Left ventricle myocardium superior (tissue), 1 donor: ENCODE measurements around the gene PSMA7. TPM values are rescaled to one million over a fixed set of nuclear protein-coding genes. Genes with fewer than 3 reads are reported as not detected.
"Not testable (repeated sequence)": the region's sequence is repeated elsewhere in the genome, so short reads cannot be mapped to it uniquely, and the experiment has no call there.

Experiments
- ATAC-seq: fragments of 200-7000 bp; cut with Tn5 transposase; one replicate; pipeline ENCODE4 v1.9.1; 2020; ENCODE audit warnings: mild to moderate bottlenecking, moderate library complexity
- DNase-seq: peaks from one replicate; pipeline ENCODE4 v3.0.0-alpha.2; 2020
- intact Hi-C: fragments of 100-400 bp; cut with micrococcal nuclease; formaldehyde crosslinking; loops from one replicate; pipeline ENCODE4 v1.11.0; 2022
- total RNA-seq: library from RNA; stranded (reverse); fragmentation: NEBNext Ultra II Directional; extraction: Animal tissue kit (Norgen Biotek cat#: 25700); gene quantifications from one replicate; pipeline ENCODE4 v1.2.1, GENCODE V29; 2021
- donor health status: DM: no; HTN: yes; CAD: no; lungs with severe emphysema.

PSMA7 gene
- total RNA-seq, 1 donor from 2014 or later: 240 TPM

GRCh38 chr20:62157387-62158087 is 14.3 kb upstream of the PSMA7 start:
- ATAC-seq (no peak), DNase-seq (no peak)
- intact Hi-C loops: no loop called here

DNA sequence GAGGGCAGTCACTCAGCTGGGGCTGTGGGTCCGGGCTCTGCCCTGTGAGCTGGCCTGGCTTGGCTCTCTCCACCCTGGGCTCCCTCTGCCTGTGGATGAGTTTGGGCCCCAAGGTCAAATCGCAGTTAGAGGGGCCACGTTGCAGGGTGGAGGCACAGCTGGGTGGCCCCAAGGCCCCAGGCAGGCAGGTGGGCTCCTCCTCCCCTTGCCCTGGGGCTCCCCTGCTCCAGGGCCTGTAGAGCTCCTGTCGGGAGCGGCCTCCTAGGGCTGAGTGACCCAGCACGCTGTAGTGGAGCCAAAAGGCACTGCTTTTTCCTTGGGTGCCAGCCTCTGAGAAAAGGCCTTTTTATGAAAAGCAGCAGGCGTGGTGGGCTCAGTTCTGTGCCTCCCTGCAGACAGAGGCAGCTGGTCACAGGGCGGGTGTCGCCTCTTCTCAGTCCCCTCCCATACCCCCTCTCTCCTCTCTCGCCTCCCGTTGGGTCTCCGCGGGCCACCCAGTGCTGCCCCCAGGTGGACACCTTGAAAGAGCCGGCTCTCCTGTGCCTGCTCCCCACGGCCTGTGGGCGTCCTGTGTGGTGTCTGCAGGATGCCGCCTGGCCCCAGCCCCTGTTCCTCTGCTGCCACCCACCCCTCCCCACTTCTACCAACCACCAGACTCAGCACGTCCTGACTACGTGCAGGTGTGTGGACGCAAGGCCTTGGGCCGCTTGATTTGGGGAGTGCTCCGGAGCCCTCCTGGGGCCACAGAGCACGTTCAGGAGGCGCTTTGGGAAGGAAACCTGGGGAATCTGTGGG is 13.6 kb upstream of the PSMA7 start:
- intact Hi-C loops: no loop called here
- DNase-seq (peak; percentile 76), ATAC-seq (peak; percentile 89)

GRCh38 chr20:62156254-62156556 is 13.0 kb upstream of the PSMA7 start:
- DNase-seq (no peak), ATAC-seq (no peak)
- intact Hi-C loops: no loop called here

GRCh38 chr20:62155428-62156253 is 12.4 kb upstream of the PSMA7 start:
- intact Hi-C loops: no loop called here
- no peak for ATAC-seq
- DNase-seq: no peak

GRCh38 chr20:62151835-62152364 is 8.7 kb upstream of the PSMA7 start:
- no peak for DNase-seq
- intact Hi-C loops: no loop called here
- ATAC-seq: no peak

- ATAC-seq (no peak), DNase-seq (no peak)
- intact Hi-C loops: no loop called here
Measured at GRCh38 chr20:62151225-62151624, 8.0 kb upstream of the PSMA7 start.

DNA sequence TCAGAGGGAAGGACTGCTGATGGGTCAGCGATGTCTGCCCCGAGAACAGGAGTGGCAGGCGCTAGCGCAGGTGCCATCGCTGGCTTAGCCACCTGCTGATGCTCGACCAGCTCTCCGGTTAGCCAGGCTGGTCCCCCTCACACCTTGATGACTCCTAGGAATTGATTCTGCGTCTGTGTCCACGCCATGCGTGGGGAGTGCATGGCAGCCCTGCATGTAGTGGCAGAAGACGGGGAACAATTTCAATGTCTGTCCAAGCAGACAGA is 7.0 kb upstream of the PSMA7 start:
- ATAC-seq (no peak), DNase-seq (no peak)
- intact Hi-C loops: no loop called here

DNA sequence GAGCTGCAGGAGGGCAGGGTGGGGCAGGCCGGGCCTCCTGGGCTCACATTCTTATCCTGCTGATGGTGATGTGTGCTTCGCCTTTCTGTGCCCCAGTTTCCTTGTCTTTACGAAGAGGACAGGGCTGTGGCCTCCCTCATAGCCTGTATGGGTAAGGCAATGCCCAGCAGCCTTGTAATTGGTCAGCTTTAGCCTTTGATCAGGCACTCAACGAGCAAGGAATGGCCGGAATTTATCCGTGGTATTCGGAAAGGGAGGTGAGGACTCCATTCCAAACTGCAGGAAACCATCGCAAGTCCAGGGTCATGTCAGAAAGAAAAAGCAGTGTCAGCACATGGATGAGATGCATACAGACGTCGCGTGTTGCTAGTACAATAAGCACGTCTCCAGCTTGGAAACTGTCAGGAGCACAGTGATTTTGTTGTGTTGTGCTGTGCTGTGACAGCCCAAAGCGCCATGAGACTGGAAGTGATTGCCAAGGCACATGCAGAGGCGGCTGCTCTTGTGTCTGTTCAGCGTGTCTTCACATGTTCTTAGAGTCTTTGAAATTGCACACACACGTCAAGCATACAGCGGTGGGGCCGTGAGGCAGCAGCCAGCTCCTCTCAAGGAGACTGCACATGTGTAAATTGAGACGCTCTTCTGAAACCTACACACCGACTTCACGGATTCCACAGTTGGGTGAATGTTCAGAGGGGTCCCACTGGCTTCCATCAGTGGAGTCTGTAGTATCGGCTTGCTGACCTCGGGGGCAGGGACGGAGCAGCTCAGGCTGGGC is 6.5 kb upstream of the PSMA7 start:
- ATAC-seq: no peak
- intact Hi-C loops: loop anchor here (10.0 kb wide), 1 partner anchor 135 kb away; no protein-coding TSS in a partner anchor

GRCh38 chr20:62148908-62149314 is 5.7 kb upstream of the PSMA7 start:
- DNase-seq (no peak), ATAC-seq (no peak)
- intact Hi-C loops: loop anchor here (10.0 kb wide), 1 partner anchor 134 kb away; no protein-coding TSS in a partner anchor

More for the DNA sequence above, 6.5 kb upstream of the PSMA7 start:
- DNase-seq: no peak

DNA sequence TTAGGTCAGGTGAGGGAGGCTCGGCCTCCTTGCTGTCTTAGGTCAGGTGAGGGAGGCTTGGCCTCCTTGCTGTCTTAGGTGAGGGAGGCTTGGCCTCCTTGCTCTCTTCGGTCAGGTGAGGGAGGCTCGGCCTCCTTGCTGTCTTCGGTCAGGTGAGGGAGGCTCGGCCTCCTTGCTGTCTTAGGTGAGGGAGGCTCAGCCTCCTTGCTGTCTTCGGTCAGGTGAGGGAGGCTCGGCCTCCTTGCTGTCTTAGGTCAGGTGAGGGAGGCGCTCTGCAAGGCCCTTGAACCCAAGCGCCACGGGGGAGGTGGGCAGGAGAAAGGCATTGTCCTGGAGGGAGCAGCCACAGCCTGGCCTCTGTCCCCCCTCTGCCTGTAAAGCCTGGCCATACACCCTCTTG is 5.2 kb upstream of the PSMA7 start:
- not testable (repeated sequence) for DNase-seq, ATAC-seq
- intact Hi-C loops: loop anchor here (10.0 kb wide), 1 partner anchor 134 kb away; no protein-coding TSS in a partner anchor

DNA sequence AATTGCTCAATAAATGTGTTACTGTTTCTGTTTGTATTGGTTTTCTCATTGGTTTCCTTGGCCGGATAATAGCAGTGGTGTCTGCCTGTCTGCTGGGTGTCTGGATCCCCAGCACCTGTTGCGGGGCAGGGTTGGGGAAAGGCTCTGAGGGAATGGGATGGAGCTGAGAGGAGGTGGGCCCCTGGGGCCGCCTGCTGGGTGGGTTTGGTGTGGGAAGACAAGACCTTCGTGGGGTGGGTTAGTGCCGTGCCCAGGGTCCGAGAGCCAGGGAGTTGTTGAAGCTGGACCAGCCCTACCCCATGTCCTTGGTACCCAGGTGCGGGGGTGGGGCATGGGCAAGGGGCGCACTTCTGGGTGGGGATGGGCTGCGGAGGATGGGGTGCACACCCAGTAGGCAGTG is 4.3 kb upstream of the PSMA7 start:
- ATAC-seq (no peak), DNase-seq (no peak)
- intact Hi-C loops: loop anchor here (10.0 kb wide), 1 partner anchor 133 kb away; no protein-coding TSS in a partner anchor

DNA sequence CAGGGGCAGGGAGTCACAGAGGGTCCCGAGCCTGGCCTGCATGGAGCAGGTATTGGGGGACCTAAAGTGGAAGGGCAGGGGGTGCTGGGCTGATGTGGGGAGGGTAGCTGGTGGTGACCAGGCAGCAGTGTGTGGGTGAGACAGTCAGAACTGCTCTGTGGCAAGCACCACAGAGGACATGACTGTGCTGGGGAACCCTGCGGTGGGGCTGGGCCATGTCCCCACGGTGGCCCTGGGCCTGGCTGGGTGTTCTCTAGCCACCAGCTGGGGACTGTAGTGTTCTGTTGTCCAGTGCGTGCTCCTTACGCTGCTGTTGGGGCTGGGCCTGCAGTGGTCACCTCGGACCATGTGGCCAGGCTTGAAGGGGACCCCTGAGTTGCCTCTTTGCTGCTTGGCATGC is 3.9 kb upstream of the PSMA7 start:
- no peak for DNase-seq
- intact Hi-C loops: loop anchor here (10.0 kb wide), 1 partner anchor 132 kb away; no protein-coding TSS in a partner anchor
- no peak for ATAC-seq

GRCh38 chr20:62146019-62146755 is 3.0 kb upstream of the PSMA7 start:
- intact Hi-C loops: loop anchor here (10.0 kb wide), 1 partner anchor 131 kb away; no protein-coding TSS in a partner anchor
- no peak for ATAC-seq
- no peak for DNase-seq

- intact Hi-C loops: loop anchor here (10.0 kb wide), 1 partner anchor 131 kb away; no protein-coding TSS in a partner anchor
- DNase-seq: no peak
- ATAC-seq: no peak
Measured at GRCh38 chr20:62145688-62146018, 2.5 kb upstream of the PSMA7 start.

GRCh38 chr20:62143957-62144825 is 997 bp upstream of the PSMA7 start:
- intact Hi-C loops: loop anchor here (10.0 kb wide), 1 partner anchor 129 kb away; no protein-coding TSS in a partner anchor
- peak; percentile 52 for ATAC-seq
- DNase-seq: peak; percentile 77

DNA sequence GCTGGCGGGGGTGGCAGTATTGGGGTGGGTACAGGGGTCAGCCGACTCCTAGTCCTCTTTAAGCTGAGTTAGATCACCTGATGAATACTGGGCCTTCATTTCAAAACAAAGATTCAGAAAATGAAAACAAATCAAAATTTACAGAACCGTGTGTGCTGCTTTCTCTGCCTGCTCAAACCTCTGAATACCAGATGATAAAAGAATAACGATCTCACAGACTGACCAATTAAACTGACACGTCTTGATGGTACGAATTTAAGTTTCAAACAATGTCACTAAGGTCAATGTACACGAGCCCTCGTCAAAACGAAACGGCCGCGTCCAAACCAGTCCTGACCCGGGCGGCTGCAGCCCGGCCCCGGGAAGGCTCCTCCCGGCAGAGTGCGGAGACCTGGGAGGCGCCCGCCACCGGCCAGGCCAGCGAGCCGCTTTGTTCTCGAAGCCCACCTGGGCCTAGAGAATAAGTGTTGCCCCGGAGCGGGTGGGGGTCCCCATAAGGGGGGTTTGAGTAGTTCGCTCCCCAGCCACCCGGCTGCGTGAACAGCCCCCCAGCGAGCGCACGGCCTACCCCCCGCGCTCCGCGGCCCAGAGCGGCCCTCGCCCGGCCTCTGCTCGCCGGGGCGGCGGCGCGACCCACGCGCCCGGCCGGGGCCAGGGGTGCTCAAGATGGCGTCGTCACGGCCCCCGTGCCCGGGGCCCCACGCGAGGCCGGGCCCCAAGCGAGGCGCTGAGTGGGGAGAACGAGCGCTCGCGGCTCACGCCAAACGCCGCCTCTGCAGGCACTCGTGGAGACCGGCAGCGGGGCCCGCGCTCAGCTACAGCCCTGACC is 728 bp downstream of the PSMA7 start:
- peak; percentile 56 for DNase-seq
- ATAC-seq: peak; percentile 6
- intact Hi-C loops: loop anchor here (10.0 kb wide), 1 partner anchor 128 kb away; no protein-coding TSS in a partner anchor
